GM13977 (cell line): ENCODE results near the gene HEBP2.

Source experiments
- DNase-seq: peaks from one replicate; pipeline ENCODE4 v3.0.0; 2012; ENCODE audit warnings: low spot score
- in situ Hi-C: fragments of 300-500 bp; cut with MboI; formaldehyde crosslinking; loops from one replicate; pipeline ENCODE4 v1.12.0; 2022; ENCODE audit warnings: low sequenced_read_pairs, low pct_unique_long_range_greater_than_20kb, mixed read lengths, inconsistent platforms; ENCODE audit not compliant: unreplicated experiment
- TF ChIP-seq, protein P1 (sequence below): IDR thresholded peaks from 2 replicates; pipeline ENCODE4 v1.5.1; 2012; ENCODE audit warnings: mild to moderate bottlenecking, control low read depth; ENCODE audit not compliant: insufficient read depth; ENCODE audit errors: extremely low read depth, missing control alignments

HEBP2 gene

DNA sequence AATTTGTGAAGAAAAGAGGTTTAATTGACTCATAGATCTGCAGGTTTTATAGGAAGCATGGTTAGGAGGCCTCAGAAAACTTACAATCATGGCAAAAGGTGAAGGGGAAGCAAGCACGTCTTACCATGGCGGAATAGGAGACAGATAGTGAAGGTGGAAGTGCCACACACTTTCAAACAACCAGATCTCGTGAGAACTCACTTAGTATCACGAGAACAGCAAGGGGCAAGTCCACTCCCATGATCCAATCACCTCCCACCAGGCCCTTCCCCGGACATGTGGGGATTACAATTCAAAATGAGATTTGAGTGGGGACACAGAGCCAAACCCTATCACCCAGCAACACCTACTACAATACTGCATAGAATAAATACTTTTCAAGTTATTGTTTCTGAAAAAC, 7.3 kb upstream of the HEBP2 start:
- DNase-seq: no peak
- TF ChIP-seq, protein P1, sequence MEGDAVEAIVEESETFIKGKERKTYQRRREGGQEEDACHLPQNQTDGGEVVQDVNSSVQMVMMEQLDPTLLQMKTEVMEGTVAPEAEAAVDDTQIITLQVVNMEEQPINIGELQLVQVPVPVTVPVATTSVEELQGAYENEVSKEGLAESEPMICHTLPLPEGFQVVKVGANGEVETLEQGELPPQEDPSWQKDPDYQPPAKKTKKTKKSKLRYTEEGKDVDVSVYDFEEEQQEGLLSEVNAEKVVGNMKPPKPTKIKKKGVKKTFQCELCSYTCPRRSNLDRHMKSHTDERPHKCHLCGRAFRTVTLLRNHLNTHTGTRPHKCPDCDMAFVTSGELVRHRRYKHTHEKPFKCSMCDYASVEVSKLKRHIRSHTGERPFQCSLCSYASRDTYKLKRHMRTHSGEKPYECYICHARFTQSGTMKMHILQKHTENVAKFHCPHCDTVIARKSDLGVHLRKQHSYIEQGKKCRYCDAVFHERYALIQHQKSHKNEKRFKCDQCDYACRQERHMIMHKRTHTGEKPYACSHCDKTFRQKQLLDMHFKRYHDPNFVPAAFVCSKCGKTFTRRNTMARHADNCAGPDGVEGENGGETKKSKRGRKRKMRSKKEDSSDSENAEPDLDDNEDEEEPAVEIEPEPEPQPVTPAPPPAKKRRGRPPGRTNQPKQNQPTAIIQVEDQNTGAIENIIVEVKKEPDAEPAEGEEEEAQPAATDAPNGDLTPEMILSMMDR: no peak
- in situ Hi-C loops: no loop called here

- TF ChIP-seq, protein P1: no peak
- no peak for DNase-seq
- in situ Hi-C loops: no loop called here
Measured at GRCh38 chr6:138397128-138398122, 6.6 kb upstream of the HEBP2 start.

GRCh38 chr6:138400326-138400725, 3.7 kb upstream of the HEBP2 start:
- in situ Hi-C loops: loop anchor here (25.0 kb wide), 1 partner anchor 362 kb away; the partner anchor contains the start of gene CCDC28A
- no peak for DNase-seq
- TF ChIP-seq, protein P1: no peak

- TF ChIP-seq, protein P1: no peak
- DNase-seq: no peak
- in situ Hi-C loops: loop anchor here (25.0 kb wide), 1 partner anchor 360 kb away; the partner anchor contains the start of gene CCDC28A
Measured at GRCh38 chr6:138401960-138402837, 1.8 kb upstream of the HEBP2 start.

GRCh38 chr6:138402838-138403187, 1.2 kb upstream of the HEBP2 start:
- TF ChIP-seq, protein P1: no peak
- in situ Hi-C loops: loop anchor here (25.0 kb wide), 1 partner anchor 359 kb away; the partner anchor contains the start of gene CCDC28A
- DNase-seq: no peak

DNA sequence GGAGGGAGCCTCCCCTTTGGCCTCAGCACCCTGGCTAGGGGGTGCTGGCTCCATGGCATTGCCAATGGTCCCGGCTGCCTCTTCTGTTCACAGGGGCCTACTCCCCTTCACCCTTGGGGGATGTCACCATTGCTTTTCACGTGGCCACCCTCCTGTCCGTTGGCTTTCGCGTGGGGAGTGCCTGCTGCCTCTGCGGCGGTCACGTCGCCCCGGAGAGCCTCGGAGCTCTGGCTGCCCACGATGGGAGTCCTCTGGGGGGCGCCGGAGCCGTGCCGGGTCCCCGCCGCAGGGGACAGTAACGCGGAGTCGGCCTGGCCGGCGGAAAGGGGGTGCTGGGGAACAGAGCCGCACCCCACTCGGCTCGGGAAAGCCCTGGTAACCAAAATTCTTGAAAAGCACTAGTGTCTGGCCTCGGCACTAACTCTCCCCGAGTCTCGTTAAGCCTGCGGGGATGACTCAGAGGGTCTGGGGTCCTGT, 661 bp upstream of the HEBP2 start:
- in situ Hi-C loops: loop anchor here (25.0 kb wide), 1 partner anchor 359 kb away; the partner anchor contains the start of gene CCDC28A
- TF ChIP-seq, protein P1: peak; percentile 42
- peak; percentile 53 for DNase-seq
